Right lobe of liver (tissue), 6 donors: ENCODE data around the gene SSBP2. TPM values are rescaled to one million over a fixed set of nuclear protein-coding genes. Genes with fewer than 3 reads are reported as not detected.

Experiments used
- ATAC-seq, 4 donors: fragments of 200-7000 bp; cut with Tn5 transposase; one replicate each; pipeline ENCODE4 v1.9.1; 2020; ENCODE audit warnings: mild to moderate bottlenecking in 4 of 4, moderate library complexity in 4 of 4
- DNase-seq, 3 donors: peaks; one replicate each; pipeline ENCODE4 v3.0.0-alpha.2; 2020
- H3K27ac ChIP-seq, 3 donors: fragments of 200-600 bp; one replicate each; pipeline ENCODE4 v1.8.0; 2022
- H3K27me3 ChIP-seq, 2 donors: fragments of 200-600 bp; one replicate each; pipeline ENCODE4 v1.8.0; 2022
- H3K36me3 ChIP-seq, 4 donors: fragments of 200-600 bp; sonication (generic) in 1 of 4; one replicate each; pipeline versions ENCODE4 v1.5.1 to v1.8.0; 2017 to 2022; ENCODE audit warnings: control low read depth in 1 of 4
- H3K4me1 ChIP-seq, 4 donors: fragments of 200-600 bp; sonication (generic) in 1 of 4; one replicate each; pipeline versions ENCODE4 v1.5.1 to v1.8.0; 2017 to 2022; ENCODE audit warnings: control low read depth in 1 of 4
- H3K4me3 ChIP-seq, 3 donors: fragments of 200-600 bp; one replicate each; pipeline ENCODE4 v1.8.0; 2022
- H3K9me3 ChIP-seq, 4 donors: fragments of 200-600 bp; sonication (generic) in 1 of 4; one replicate each; pipeline versions ENCODE4 v1.5.1 to v1.8.0; 2017 to 2022; ENCODE audit warnings: control low read depth in 1 of 4
- CTCF ChIP-seq, 4 donors: fragments of 200-600 bp in 3 of 4; fragments of 450-650 bp in 1 of 4; IDR thresholded peaks; one replicate each; pipeline versions ENCODE4 v1.5.1 to v1.8.0; 2016 to 2022; ENCODE audit warnings: antibody characterized with exemption in 4 of 4, mild to moderate bottlenecking in 2 of 4
- POLR2A ChIP-seq: fragments of 450-650 bp; IDR thresholded peaks from one replicate; pipeline ENCODE4 v1.6.1; 2017; ENCODE audit warnings: antibody characterized with exemption, mild to moderate bottlenecking
- WGBS: methylation state at CpG from one replicate; pipeline ENCODE4 v1.1.6; 2018; ENCODE audit warnings: low coverage, low lambda C conversion rate; ENCODE audit not compliant: insufficient coverage; ENCODE audit errors: missing lambda C conversion rate; 5-methylcytosine and 5-hydroxymethylcytosine counted together
- intact Hi-C, 2 donors: fragments of 100-400 bp; cut with DNase I; formaldehyde crosslinking; loops; one replicate each; pipeline versions ENCODE4 v1.11.2 to v1.14.1; 2022
- total RNA-seq, 6 experiments: library from RNA; depleted of rRNA in 2 of 6; stranded (reverse); fragments of >200 nt in 2 of 6; fragmentation: NEBNext Ultra II Directional in 3 of 6; extraction: Animal tissue kit (Norgen Biotek cat#: 25700) in 3 of 6; gene quantifications; one replicate each; pipeline versions ENCODE4 v1.1.0 to v1.2.4, GENCODE V29; 2016 to 2023
- donor health status: DM: no; HTN: yes; CAD: no.
- donor health status: DM: no; HTN: no; CAD: no.
- donor health status: DM: no; HTN: no; CAD: no.
- donor health status: DM: no; HTN: yes; CAD: no.
- donor health status: DM: no; HTN: yes; CAD: no.

SSBP2 gene
- total RNA-seq, 6 experiments from 2014 or later = 2.0 to 4.8 (median 3.7) TPM

GRCh38 chr5:81638471-81638870 lies 112.4 kb downstream of the SSBP2 start:
- Histone ChIP-seq H3K4me1 (no peaks in the 10 kb centered on the region), H3K27me3 (no peaks in the 10 kb centered on the region), H3K27ac (no peak overlapping the region), H3K36me3 (no peaks in the 10 kb centered on the region), H3K4me3 (no peak overlapping the region), H3K9me3 (no peaks in the 10 kb centered on the region)
- DNase-seq (no peak), ATAC-seq (no peak)
- no peak for TF ChIP-seq POLR2A
- TF ChIP-seq CTCF (IDR thresholded peaks at IDR 0.05) = no peak
- intact Hi-C loops = loop anchor here in 1 of 2 donors (5.0 kb wide), 1 partner anchor 59 kb away; no protein-coding TSS in a partner anchor
- 89% methylated on average over 1 of the region's 1 CpG for WGBS

- DNase-seq = no peak
- H3K36me3 ChIP-seq = no peaks in the 10 kb centered on the region
- H3K9me3 ChIP-seq = no peaks in the 10 kb centered on the region
- no peak overlapping the region for H3K4me3 ChIP-seq
- no peaks in the 10 kb centered on the region for H3K27me3 ChIP-seq
- no peaks in the 10 kb centered on the region for H3K4me1 ChIP-seq
- no peak for ATAC-seq
- WGBS = 84% methylated on average over 4 of the region's 4 CpGs
- intact Hi-C loops = no loop called here
- TF ChIP-seq POLR2A = no peak
- no peak for TF ChIP-seq CTCF (IDR thresholded peaks at IDR 0.05)
- no peak overlapping the region for H3K27ac ChIP-seq
Observed at GRCh38 chr5:81633891-81634290, 117.0 kb downstream of the SSBP2 start.

DNA sequence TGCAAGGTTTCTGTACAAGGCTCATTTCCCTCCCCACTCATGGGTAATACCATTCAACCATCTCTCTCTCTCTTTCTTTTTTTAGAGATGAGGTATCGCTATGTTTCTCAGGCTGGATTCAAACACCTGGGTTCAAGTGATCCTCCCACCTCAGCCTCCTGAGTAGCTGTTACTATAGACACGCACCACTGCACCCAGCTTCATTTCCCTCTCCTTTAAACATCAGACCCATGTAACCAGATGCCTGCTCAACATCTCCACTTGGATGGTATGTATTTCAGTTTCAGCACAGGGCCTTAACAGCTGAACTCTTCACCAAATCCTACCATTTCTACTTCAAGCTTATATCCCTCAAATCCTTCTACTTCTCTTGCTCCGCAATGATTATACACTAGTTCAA lies 117.4 kb downstream of the SSBP2 start:
- no peak for TF ChIP-seq POLR2A
- no peak for TF ChIP-seq CTCF (IDR thresholded peaks at IDR 0.05)
- Histone ChIP-seq H3K27me3 (no peaks in the 10 kb centered on the region), H3K27ac (no peak overlapping the region), H3K36me3 (no peaks in the 10 kb centered on the region), H3K4me3 (no peak overlapping the region), H3K4me1 (no peaks in the 10 kb centered on the region), H3K9me3 (no peaks in the 10 kb centered on the region)
- ATAC-seq = no peak
- 100% methylated on average over 2 of the region's 3 CpGs for WGBS
- no peak for DNase-seq
- intact Hi-C loops = no loop called here

DNA sequence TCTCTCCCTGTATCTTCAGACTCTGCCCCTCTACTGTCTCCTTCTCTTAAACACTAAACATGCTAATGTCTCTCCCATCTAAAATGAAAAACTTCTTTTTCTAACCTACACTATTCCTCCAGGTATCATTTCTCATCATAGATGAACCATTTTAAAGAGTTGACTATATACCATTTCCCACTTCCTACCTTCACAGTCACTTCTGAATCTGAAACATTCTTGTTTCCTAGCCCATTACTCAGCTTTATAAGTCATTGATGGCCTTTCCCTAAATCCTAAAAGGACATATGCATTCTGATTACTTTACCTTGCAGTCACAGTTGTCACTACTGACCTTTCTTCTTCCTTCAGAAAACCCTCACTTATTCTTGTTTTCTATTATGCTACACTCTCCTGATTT lies 118.2 kb downstream of the SSBP2 start:
- Histone ChIP-seq H3K27me3 (no peaks in the 10 kb centered on the region), H3K4me1 (no peaks in the 10 kb centered on the region), H3K27ac (no peak overlapping the region), H3K36me3 (no peaks in the 10 kb centered on the region), H3K9me3 (no peaks in the 10 kb centered on the region), H3K4me3 (no peak overlapping the region)
- no peak for TF ChIP-seq POLR2A
- no peak for TF ChIP-seq CTCF (IDR thresholded peaks at IDR 0.05)
- DNase-seq (no peak), ATAC-seq (no peak)
- intact Hi-C loops = no loop called here

GRCh38 chr5:81631621-81632020 lies 119.3 kb downstream of the SSBP2 start:
- DNase-seq (no peak), ATAC-seq (no peak)
- TF ChIP-seq POLR2A (no peak), CTCF (IDR thresholded peaks at IDR 0.05) (no peak)
- H3K4me1 ChIP-seq = no peaks in the 10 kb centered on the region
- H3K9me3 ChIP-seq = no peaks in the 10 kb centered on the region
- no peak overlapping the region for H3K4me3 ChIP-seq
- 100% methylated on average over 1 of the region's 1 CpG for WGBS
- H3K27me3 ChIP-seq = no peaks in the 10 kb centered on the region
- no peak overlapping the region for H3K27ac ChIP-seq
- H3K36me3 ChIP-seq = no peaks in the 10 kb centered on the region
- intact Hi-C loops = no loop called here
